Fibroblast of skin of right biceps (primary cell): ENCODE measurements around the gene PTPRR.

Source experiments
- DNase-seq: peaks from one replicate; pipeline ENCODE4 v3.0.0-alpha.2; 2013

Gene PTPRR

GRCh38 chr12:70683976-70684375 is 236.6 kb downstream of the PTPRR start:
- DNase-seq, result no peak

- no peak for DNase-seq
Observed at GRCh38 chr12:70671698-70672097, 248.8 kb downstream of the PTPRR start.

- DNase-seq, result no peak
Observed at GRCh38 chr12:70670948-70671347, 249.6 kb downstream of the PTPRR start.

GRCh38 chr12:70667253-70667652 is 253.3 kb downstream of the PTPRR start:
- no peak for DNase-seq

GRCh38 chr12:70666364-70666763 is 254.2 kb downstream of the PTPRR start:
- no peak for DNase-seq

GRCh38 chr12:70664465-70664881 is 256.1 kb downstream of the PTPRR start:
- DNase-seq, result peak; percentile 37

- no peak for DNase-seq
Observed at GRCh38 chr12:70663838-70664237, 256.7 kb downstream of the PTPRR start.

GRCh38 chr12:70661466-70662161 is 258.9 kb downstream of the PTPRR start:
- DNase-seq, result peak; percentile 93

GRCh38 chr12:70660620-70661219 is 259.8 kb downstream of the PTPRR start:
- DNase-seq, result peak; percentile 91

GRCh38 chr12:70660002-70660604 is 260.4 kb downstream of the PTPRR start:
- no peak for DNase-seq

GRCh38 chr12:70659077-70659606 is 261.4 kb downstream of the PTPRR start:
- no peak for DNase-seq

GRCh38 chr12:70657616-70658286 is 262.8 kb downstream of the PTPRR start:
- DNase-seq, result no peak

GRCh38 chr12:70652451-70652850 is 268.1 kb downstream of the PTPRR start:
- peak; percentile 58 for DNase-seq

- peak; percentile 91 for DNase-seq
Observed at GRCh38 chr12:70648831-70649230, 271.7 kb downstream of the PTPRR start.

- peak; percentile 62 for DNase-seq
Observed at GRCh38 chr12:70648191-70648590, 272.3 kb downstream of the PTPRR start.

GRCh38 chr12:70646850-70647249 is 273.7 kb downstream of the PTPRR start:
- DNase-seq, result peak; percentile 93

GRCh38 chr12:70645494-70646317 is 274.8 kb downstream of the PTPRR start:
- peak; percentile 97 for DNase-seq

- DNase-seq, result no peak
Observed at GRCh38 chr12:70644861-70645260, 275.7 kb downstream of the PTPRR start.

- DNase-seq, result no peak
Observed at GRCh38 chr12:70643939-70644338, 276.6 kb downstream of the PTPRR start.

- DNase-seq, result no peak
Observed at GRCh38 chr12:70641691-70642090, 278.8 kb downstream of the PTPRR start.

GRCh38 chr12:70640901-70641300 is 279.6 kb downstream of the PTPRR start:
- DNase-seq, result no peak

GRCh38 chr12:70639535-70639934 is 281.0 kb downstream of the PTPRR start:
- no peak for DNase-seq
